Femur (tissue), 1 donor: ENCODE measurements around the gene RGN.
"Not testable (repeated sequence)": the region's sequence is repeated elsewhere in the genome, so short reads cannot be mapped to it uniquely, and the experiment has no call there.

ENCODE experiments used
- DNase-seq: peaks from one replicate; pipeline ENCODE4 v3.0.0-alpha.2; 2017

RGN gene

GRCh38 chrX:47124466-47124865 is 46.2 kb downstream of the RGN start:
- DNase-seq = not testable (repeated sequence)

- DNase-seq = peak; percentile 96
These were observed 51.1 kb downstream of the RGN start for GRCh38 chrX:47129157-47129898.

GRCh38 chrX:47129899-47130358 is 51.7 kb downstream of the RGN start:
- no peak for DNase-seq

GRCh38 chrX:47133493-47133892 is 55.2 kb downstream of the RGN start:
- DNase-seq = no peak

- DNase-seq = not testable (repeated sequence)
These were observed 57.4 kb downstream of the RGN start for GRCh38 chrX:47135650-47136049.

- DNase-seq = no peak
These were observed 59.9 kb downstream of the RGN start for GRCh38 chrX:47138171-47138570.
